HG02884 (cell line): ENCODE data around the gene GATD1.

ENCODE experiments used
- ATAC-seq: cut with Tn5 transposase; IDR thresholded peaks from one replicate; pipeline ENCODE4 v1.9.1; 2021; ENCODE audit warnings: mild to moderate bottlenecking, moderate library complexity; ENCODE audit not compliant: unreplicated experiment

The GATD1 gene

GRCh38 chr11:777288-778255 lies at the start of gene GATD1:
Gene GATD1 (minus strand): TSS chr11:777487. CDS start chr11:777462, 25 bp downstream.
- peak; percentile 55 for ATAC-seq

GRCh38 chr11:826836-827145 lies 49.5 kb upstream of the GATD1 start:
- ATAC-seq: no peak

GRCh38 chr11:826227-826621 lies 48.9 kb upstream of the GATD1 start:
- ATAC-seq: no peak

- ATAC-seq: no peak
These were observed 48.3 kb upstream of the GATD1 start for GRCh38 chr11:825366-826226.

- no peak for ATAC-seq
These were observed 47.7 kb upstream of the GATD1 start for GRCh38 chr11:824942-825341.

- no peak for ATAC-seq
These were observed 47.1 kb upstream of the GATD1 start for GRCh38 chr11:824292-824880.

GRCh38 chr11:823441-824291 lies 46.4 kb upstream of the GATD1 start:
- no peak for ATAC-seq

GRCh38 chr11:821512-822371 lies 44.5 kb upstream of the GATD1 start:
- ATAC-seq: no peak

GRCh38 chr11:820655-821511 lies 43.6 kb upstream of the GATD1 start:
- ATAC-seq: no peak

GRCh38 chr11:819943-820649 lies 42.8 kb upstream of the GATD1 start:
- ATAC-seq: peak; percentile 64

GRCh38 chr11:819129-819931 lies 42.0 kb upstream of the GATD1 start:
- peak; percentile 58 for ATAC-seq

GRCh38 chr11:818396-819128 lies 41.3 kb upstream of the GATD1 start, which contains the start of gene PNPLA2:
Gene PNPLA2 (plus strand): TSS chr11:818914. CDS start chr11:819719, 805 bp downstream.
- ATAC-seq: no peak

- no peak for ATAC-seq
These were observed 39.1 kb upstream of the GATD1 start for GRCh38 chr11:816433-816779.

GRCh38 chr11:815675-816432 lies 38.6 kb upstream of the GATD1 start:
- ATAC-seq: no peak

GRCh38 chr11:813456-814096 lies 36.3 kb upstream of the GATD1 start:
- no peak for ATAC-seq
